GM19239 (cell line): ENCODE measurements around the gene PARP2.
"Not testable (repeated sequence)": the region's sequence is repeated elsewhere in the genome, so short reads cannot be mapped to it uniquely, and the experiment has no call there.

Experiments
- DNase-seq: peaks from one replicate; pipeline ENCODE4 v3.0.0; 2011; ENCODE audit warnings: low spot score; ENCODE audit not compliant: insufficient read length
- FAIRE-seq: peaks from 2 replicates; lab custom pipeline; 2011; peaks lifted over from hg19 to GRCh38; lab: Jason Lieb, UNC

The PARP2 gene

GRCh38 chr14:20343092-20343861 is at the start of gene PARP2:
Gene PARP2, plus strand, starts transcription at chr14:20343635. Its CDS starts 7 bp downstream, at chr14:20343642.
- peak; percentile 98 for FAIRE-seq

DNA sequence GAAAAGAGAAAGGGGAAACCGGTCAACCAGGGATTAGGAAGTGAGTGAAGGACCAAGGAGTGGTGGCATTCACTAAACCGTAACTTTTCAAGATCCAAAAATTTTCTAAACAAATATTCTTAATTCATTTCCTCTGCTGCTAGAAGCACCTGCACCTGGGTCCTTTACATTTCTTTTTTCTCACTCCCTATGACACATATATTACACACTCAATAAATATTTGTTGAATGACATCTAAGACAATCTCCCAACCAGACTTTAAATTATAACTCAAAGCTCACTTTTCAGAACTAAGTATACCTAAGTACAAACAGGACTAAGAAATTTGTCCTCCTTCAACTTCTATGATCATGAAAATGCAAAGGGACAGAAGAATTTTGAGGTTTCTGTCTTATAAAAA is 48.8 kb upstream of the PARP2 start:
- FAIRE-seq (no peak), DNase-seq (no peak)

More at GRCh38 chr14:20343092-20343861, at the start of gene PARP2:
- peak; percentile 74 for DNase-seq

- peak; percentile 75 for FAIRE-seq
- DNase-seq: peak; percentile 3
Measured at GRCh38 chr14:20295067-20295466, 48.4 kb upstream of the PARP2 start.

- DNase-seq (no peak), FAIRE-seq (no peak)
Measured at GRCh38 chr14:20302042-20302755, 41.2 kb upstream of the PARP2 start.

DNA sequence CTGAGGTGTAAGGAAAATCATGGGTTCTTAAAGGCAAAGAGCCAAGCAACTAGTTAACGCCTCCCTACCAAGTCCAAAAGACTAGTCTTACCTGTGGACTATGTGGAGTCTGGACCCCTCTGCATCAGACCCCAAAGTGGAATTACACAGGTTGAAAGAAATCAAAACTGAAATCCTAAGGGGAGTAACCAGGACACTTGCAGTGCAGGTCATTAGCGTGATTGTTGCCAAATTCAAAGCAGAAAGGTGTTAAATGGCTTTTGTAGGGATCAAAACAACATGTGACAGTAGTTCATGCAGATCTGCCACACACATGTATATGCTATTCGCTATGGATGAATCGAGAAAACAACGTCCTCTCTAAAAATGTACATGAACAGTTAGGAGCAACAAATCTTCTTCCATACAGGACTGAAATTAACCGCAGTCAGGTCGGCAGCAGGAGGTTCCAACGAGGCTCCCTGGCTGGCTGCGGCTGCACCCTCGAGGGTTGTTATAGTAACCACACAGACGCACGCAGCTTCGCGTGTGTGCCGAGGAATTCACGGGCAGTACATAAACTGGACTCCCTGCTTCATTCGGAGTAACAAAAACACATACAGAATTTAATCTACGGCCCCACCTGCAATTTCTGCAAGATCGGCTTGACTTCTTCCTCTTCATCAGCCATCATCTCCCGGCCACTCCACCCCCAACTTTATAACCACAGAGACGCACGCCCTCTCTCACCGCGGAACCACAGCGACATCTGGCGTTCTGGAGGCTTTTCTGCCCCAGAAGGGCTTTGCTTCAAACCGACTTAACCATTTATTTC is 38.0 kb upstream of the PARP2 start, which contains the start of gene TTC5:
Gene TTC5 (minus strand): TSS at position 687 of the 814 bp plus-strand sequence. CDS start 14 bp downstream, at position 673.
- DNase-seq (peak; percentile 80), FAIRE-seq (peak; percentile 91)

DNA sequence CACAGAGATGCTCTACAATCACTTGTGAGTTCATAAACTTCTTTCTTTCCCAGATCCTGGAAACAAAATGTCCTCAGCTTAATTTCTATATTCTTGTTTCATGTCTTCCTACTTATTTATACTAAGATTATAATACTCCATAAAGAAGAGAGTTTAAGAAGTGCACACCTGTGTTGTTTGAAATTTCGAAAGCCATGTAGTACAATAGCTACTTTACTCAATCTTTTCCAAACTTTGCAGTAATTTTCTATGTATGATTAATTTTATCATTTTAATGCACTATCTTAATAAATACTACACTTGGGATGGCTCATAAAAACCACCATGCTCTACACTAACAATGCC is 37.4 kb upstream of the PARP2 start:
- FAIRE-seq: no peak
- no peak for DNase-seq

DNA sequence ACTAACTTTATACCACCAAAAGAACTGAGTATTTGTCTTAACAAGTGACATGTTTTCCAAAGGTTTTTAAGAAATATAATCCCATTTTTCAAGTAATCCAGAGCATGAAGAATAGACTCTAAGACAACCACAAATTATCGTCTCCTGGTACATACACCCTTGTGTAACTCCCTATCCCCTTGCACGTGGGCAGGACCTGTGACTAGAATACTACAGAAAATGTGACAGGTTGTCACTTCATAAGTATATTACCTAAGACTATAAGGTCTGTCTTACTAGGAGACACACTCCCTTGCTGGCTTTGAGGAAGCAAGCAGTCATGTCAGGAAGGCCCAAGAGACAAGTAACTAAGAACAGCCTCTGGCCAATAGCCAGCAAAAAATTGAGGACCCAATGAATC is 29.4 kb upstream of the PARP2 start:
- DNase-seq (no peak), FAIRE-seq (no peak)

- FAIRE-seq (no peak), DNase-seq (no peak)
Measured at GRCh38 chr14:20317720-20318119, 25.7 kb upstream of the PARP2 start.

DNA sequence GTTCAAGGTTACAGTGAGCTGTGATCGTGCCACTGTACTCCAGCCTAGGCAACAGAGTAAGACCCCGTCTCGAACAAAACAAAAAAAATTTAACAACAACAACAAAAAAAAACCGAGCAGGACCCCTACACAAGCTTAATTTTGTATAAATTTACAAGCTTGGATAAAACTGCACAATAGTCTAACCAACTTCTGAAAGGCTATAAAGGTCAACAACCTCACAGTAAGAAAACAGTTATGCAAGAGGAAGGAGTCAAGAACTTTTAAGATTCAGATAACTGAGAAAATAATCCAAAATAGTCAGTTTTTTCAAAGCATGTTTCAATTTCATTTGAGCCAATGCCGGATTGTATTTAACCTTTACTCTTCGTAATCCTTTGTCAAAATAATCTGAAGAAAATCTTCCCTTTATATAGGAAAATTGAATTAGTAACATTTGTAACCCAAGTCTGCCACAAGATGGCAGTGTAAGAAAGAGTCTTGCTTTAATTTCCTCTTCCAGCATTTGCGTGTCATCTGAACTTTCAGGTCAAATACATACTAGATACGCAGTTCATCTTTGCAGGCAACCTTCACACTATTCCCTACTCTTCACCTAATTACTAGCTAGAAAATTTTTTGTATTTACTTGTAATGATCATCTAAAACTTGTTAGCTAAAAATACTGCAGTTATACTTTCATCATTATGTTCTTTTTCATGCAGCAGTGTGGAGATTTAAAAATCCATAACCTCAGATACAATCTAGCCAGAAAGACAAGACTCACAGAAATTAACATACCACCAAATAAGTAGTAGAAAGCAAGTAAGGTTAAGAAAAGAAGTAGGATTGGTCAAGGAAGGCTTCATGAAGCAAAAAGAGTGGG is 16.2 kb upstream of the PARP2 start:
- peak; percentile 84 for FAIRE-seq

GRCh38 chr14:20328705-20329104 is 14.7 kb upstream of the PARP2 start:
- no peak for FAIRE-seq

More for the DNA sequence above, 16.2 kb upstream of the PARP2 start:
- peak; percentile 30 for DNase-seq

DNA sequence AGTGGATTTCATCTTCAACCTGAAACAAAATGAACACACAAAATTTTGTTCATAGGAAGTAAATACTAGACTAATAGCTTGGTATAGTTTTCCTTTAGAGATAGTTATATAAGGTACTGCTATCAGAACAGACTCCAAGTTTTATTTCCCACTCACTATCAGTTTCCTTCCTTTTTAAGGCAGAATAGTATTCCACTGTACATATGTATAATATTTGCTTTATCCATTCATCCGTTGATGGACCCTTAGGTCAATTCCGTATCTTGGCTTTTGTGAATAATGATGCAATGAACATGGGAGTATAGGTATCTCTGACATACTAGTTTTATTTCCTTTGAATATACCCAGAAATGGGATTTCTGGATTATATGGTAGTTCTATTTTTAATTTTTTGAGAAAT is 14.1 kb upstream of the PARP2 start:
- FAIRE-seq (no peak), DNase-seq (no peak)

More at GRCh38 chr14:20328705-20329104, 14.7 kb upstream of the PARP2 start:
- DNase-seq: no peak

- DNase-seq: no peak
- no peak for FAIRE-seq
Measured at GRCh38 chr14:20331053-20331613, 12.3 kb upstream of the PARP2 start.

DNA sequence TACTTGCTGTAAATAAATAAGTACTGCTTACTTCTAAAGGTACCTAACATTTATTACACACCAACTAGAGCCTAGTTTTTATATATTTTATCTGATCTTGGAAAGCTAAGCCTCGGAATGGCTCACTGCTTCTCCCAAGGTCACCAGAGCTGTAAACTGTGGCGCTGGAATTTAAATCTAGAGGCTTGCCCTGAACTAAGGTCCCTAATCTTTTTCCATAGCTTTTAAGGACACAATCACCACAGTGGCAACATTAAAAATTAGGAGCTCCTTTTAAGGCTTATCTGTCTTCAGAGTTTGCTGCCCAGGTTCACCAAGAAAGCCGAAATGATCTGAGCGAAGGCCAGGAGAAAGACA is 11.0 kb upstream of the PARP2 start:
- DNase-seq (no peak), FAIRE-seq (no peak)

GRCh38 chr14:20332788-20333493 is 10.5 kb upstream of the PARP2 start, which contains the start of gene CCNB1IP1:
Gene CCNB1IP1, minus strand, starts transcription at chr14:20333279. Its CDS starts 16,756 bp downstream, at chr14:20316523.
- FAIRE-seq: peak; percentile 98
- peak; percentile 62 for DNase-seq

- DNase-seq: no peak
- no peak for FAIRE-seq
Measured at GRCh38 chr14:20333494-20333841, 10.0 kb upstream of the PARP2 start.

GRCh38 chr14:20334017-20334416 is 9.4 kb upstream of the PARP2 start:
- no peak for DNase-seq
- FAIRE-seq: no peak

GRCh38 chr14:20341032-20341431 is 2.4 kb upstream of the PARP2 start:
- not testable (repeated sequence) for FAIRE-seq, DNase-seq

DNA sequence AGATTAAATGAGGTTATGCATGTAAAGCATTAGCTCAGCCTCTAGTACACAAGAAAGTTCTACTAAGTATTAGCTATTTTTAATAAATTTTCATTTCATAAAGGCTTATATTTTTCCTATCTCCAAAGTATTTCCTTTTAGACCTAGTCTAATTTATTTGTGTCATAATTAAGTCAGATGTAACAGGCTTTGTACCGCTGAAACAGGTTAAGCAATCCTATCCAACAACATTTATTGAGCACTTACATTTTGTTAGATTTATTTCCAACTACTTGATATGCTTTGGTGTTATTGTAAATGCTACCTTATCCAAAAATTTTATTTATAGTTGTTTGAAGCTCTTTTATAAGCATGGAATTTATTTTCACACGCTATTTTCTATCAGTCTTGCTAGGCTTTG is 1.8 kb upstream of the PARP2 start:
- DNase-seq: no peak
- no peak for FAIRE-seq

DNA sequence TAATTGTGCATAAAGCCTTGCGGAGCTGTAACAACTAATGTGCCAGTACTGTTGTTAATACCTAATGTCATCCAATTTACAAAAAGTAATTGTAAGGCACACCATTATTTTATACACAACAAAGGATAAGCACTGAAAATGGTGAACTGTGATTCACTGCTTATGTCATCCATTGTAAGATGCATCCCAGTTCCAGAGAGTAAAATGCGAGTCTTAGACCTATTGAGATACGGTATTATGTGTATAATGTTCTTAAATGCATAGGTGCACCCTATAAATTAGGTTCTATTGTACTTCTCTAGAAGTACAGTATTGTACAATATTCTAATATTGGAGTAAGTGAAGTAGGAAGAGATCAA is 406 bp downstream of the PARP2 start:
- DNase-seq (no peak), FAIRE-seq (no peak)
